Gastrocnemius medialis (tissue), 4 donors: ENCODE data around the gene TNFAIP8.

Experiments
- POLR2A ChIP-seq, 2 donors: fragments of 450-650 bp; IDR thresholded peaks; one replicate each; pipeline ENCODE4 v1.6.1; 2017; ENCODE audit warnings: antibody characterized with exemption in 2 of 2, mild to moderate bottlenecking in 2 of 2, moderate library complexity in 2 of 2
- TF ChIP-seq, protein P1 (sequence below), 5 experiments: fragments of 450-650 bp in 3 of 5; fragments of 200-600 bp in 2 of 5; sonication (generic) in 2 of 5; IDR thresholded peaks in 4 of 5; conservative IDR thresholded peaks in 1 of 5; 1 replicate in 4 of 5; 2 replicates in 1 of 5; pipeline ENCODE4 v1.5.1; 2016 to 2019; ENCODE audit warnings: antibody characterized with exemption in 5 of 5, mild to moderate bottlenecking in 3 of 5, moderate library complexity in 3 of 5

DNA sequence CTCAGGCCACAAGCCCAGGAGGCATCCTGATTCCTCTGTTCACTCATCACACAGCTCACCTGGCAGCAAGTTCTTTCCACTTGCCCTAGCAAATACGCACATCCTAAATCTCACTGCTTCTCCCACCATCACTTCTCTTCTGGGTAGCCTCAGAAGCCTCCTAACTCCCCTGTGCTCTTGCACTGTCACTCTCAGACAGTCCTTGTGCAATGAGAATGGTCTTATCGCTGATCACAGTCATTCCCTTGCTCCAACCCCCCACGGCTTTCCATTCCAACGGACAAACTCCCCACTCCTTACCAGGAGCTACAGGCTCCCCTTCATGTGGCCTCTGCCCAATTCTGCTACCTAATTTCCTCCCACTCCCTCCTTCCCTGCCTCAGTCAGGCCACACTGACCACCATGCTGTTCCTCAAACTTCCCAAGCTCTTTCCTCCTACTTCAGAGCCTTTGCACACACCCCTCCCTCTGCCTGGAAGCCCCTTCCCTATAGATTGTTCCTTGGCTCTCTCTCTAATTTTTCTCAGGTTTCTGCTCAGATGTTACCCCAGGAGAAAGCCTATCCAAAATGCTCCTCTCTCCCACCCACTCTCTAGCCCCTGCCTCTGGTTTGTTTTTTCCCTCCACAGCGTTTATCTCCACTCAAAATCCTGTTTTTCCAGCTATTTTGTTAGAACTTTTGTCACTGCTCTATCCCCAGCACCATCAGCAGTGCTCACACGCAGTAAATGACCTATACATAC, 34.1 kb upstream of the TNFAIP8 start:
- TF ChIP-seq, protein P1, sequence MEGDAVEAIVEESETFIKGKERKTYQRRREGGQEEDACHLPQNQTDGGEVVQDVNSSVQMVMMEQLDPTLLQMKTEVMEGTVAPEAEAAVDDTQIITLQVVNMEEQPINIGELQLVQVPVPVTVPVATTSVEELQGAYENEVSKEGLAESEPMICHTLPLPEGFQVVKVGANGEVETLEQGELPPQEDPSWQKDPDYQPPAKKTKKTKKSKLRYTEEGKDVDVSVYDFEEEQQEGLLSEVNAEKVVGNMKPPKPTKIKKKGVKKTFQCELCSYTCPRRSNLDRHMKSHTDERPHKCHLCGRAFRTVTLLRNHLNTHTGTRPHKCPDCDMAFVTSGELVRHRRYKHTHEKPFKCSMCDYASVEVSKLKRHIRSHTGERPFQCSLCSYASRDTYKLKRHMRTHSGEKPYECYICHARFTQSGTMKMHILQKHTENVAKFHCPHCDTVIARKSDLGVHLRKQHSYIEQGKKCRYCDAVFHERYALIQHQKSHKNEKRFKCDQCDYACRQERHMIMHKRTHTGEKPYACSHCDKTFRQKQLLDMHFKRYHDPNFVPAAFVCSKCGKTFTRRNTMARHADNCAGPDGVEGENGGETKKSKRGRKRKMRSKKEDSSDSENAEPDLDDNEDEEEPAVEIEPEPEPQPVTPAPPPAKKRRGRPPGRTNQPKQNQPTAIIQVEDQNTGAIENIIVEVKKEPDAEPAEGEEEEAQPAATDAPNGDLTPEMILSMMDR (IDR thresholded peaks at IDR 0.05 in 4 of 5, conservative IDR thresholded peaks at IDR 0.05 in 1 of 5) = no peak
- TF ChIP-seq POLR2A (IDR thresholded peaks at IDR 0.05) = no peak
